Heart right ventricle (tissue), 16 donors: ENCODE data around the gene ZBED6. TPM values are rescaled to one million over a fixed set of nuclear protein-coding genes. Genes with fewer than 3 reads are reported as not detected.
"Not testable (repeated sequence)": the region's sequence is repeated elsewhere in the genome, so short reads cannot be mapped to it uniquely, and the experiment has no call there.

Experiments used
- ATAC-seq, 8 donors: fragments of 200-7000 bp; cut with Tn5 transposase; one replicate each; pipeline ENCODE4 v1.9.1; 2020; ENCODE audit warnings: mild to moderate bottlenecking in 8 of 8, moderate library complexity in 8 of 8, moderate number of reproducible peaks in 1 of 8
- DNase-seq, 2 donors: peaks; one replicate each; pipeline ENCODE4 v3.0.0-alpha.2; 2020
- H3K27ac ChIP-seq, 10 donors: fragments of 200-600 bp; sonication (generic) in 2 of 10; one replicate each; pipeline versions ENCODE4 v1.5.0 to v1.8.0; 2020 to 2022; ENCODE audit warnings: mild to moderate bottlenecking in 3 of 10
- H3K27me3 ChIP-seq, 7 donors: fragments of 200-600 bp; one replicate each; pipeline ENCODE4 v1.8.0; 2021 to 2022; ENCODE audit warnings: mild to moderate bottlenecking in 2 of 7
- H3K36me3 ChIP-seq, 9 donors: fragments of 200-600 bp; sonication (generic) in 1 of 9; one replicate each; pipeline versions ENCODE4 v1.5.0 to v1.8.0; 2020 to 2022; ENCODE audit warnings: mild to moderate bottlenecking in 2 of 9
- H3K4me1 ChIP-seq, 9 donors: fragments of 200-600 bp; sonication (generic) in 1 of 9; one replicate each; pipeline versions ENCODE4 v1.5.0 to v1.8.0; 2020 to 2022; ENCODE audit warnings: mild to moderate bottlenecking in 4 of 9
- H3K4me3 ChIP-seq, 10 donors: fragments of 200-600 bp; sonication (generic) in 2 of 10; one replicate each; pipeline versions ENCODE4 v1.5.0 to v1.8.0; 2020 to 2022; ENCODE audit warnings: mild to moderate bottlenecking in 7 of 10, moderate library complexity in 2 of 10
- H3K9me3 ChIP-seq, 11 donors: fragments of 200-600 bp in 10 of 11; sonication (generic) in 2 of 11; one replicate each; pipeline versions ENCODE4 v1.5.0 to v1.8.0; 2013 to 2022; ENCODE audit warnings: mild to moderate bottlenecking in 2 of 11, control low read depth in 1 of 11, moderate library complexity in 1 of 11
- CTCF ChIP-seq, 9 donors: fragments of 200-600 bp; sonication (generic) in 2 of 9; IDR thresholded peaks; one replicate each; pipeline versions ENCODE4 v1.5.0 to v1.8.0; 2021 to 2022; ENCODE audit warnings: antibody characterized with exemption in 9 of 9, mild to moderate bottlenecking in 5 of 9, moderate library complexity in 1 of 9
- WGBS, 2 donors: extraction: QIAGEN DNeasy Blood & Tissue Kit; methylation state at CpG; one replicate each; pipeline ENCODE4 v1.1.7; 2013; ENCODE audit warnings: inconsistent platforms in 1 of 2; 5-methylcytosine and 5-hydroxymethylcytosine counted together
- intact Hi-C, 10 donors: fragments of 100-400 bp; cut with DNase I; formaldehyde crosslinking; loops; one replicate each; pipeline versions ENCODE4 v1.11.1 to v1.14.2; 2022
- long read RNA-seq, 3 donors: library from polyadenylated mRNA; unstranded; transcript quantifications; one replicate each; pipeline ENCODE4 v2.0.0, GENCODE V29; 2020 to 2021
- polyA plus RNA-seq, 2 donors: library from polyadenylated mRNA; stranded (reverse); fragments of 200-250 nt; gene quantifications; one replicate each; pipeline ENCODE4 v1.2.3, GENCODE V29; 2013
- total RNA-seq, 10 donors: library from RNA; stranded (reverse); fragmentation: NEBNext Ultra II Directional in 3 of 10; extraction: Animal tissue kit (Norgen Biotek cat#: 25700) in 3 of 10; gene quantifications; one replicate each; pipeline versions ENCODE4 v1.2.1 to v1.2.4, GENCODE V29; 2021 to 2023
- donor health status: Arrhythmogenic right ventricular cardiomyopathy.
- donor health status: ischemic (EF 13 %, LVEDD 7.1; RV severe dilation, severe dysfunction).
- donor health status: healthy with polysubstance abuse.
- donor health status: DM: no; HTN: yes; CAD: no.
- donor health status: DM: no; HTN: no; CAD: no.
- donor health status: ischemic (EF 25% LVEDD 6.9; RV normal size, moderate dysfunction).
- donor health status: ischemic (EF 25% LVEDD 5.7; RV mildly dilated, moderate dysfunction).
- donor health status: healthy.
- donor health status: DM: yes; HTN: yes; CAD: no.
- donor health status: Ischemic cardiomyopathy.
- donor health status: ischemic (EF 35%, LVEDD 5.7; RV mildly dilated, moderate dysfunction).
- donor health status: nonischemic (EF 11% LVEDD 7.7; RV severe dilation, severe dysfunction).
- donor health status: DM: yes; HTN: yes; CAD: no.
- donor health status: PGD.
- donor health status: ischemic (EF 29% LVEDD 5.4; RV normal size, mild dysfunction).
- donor health status: nonischemic (EF 23%, LVEDD 6.1; RV moderate dilation, normal function).

Gene ZBED6, protein sequence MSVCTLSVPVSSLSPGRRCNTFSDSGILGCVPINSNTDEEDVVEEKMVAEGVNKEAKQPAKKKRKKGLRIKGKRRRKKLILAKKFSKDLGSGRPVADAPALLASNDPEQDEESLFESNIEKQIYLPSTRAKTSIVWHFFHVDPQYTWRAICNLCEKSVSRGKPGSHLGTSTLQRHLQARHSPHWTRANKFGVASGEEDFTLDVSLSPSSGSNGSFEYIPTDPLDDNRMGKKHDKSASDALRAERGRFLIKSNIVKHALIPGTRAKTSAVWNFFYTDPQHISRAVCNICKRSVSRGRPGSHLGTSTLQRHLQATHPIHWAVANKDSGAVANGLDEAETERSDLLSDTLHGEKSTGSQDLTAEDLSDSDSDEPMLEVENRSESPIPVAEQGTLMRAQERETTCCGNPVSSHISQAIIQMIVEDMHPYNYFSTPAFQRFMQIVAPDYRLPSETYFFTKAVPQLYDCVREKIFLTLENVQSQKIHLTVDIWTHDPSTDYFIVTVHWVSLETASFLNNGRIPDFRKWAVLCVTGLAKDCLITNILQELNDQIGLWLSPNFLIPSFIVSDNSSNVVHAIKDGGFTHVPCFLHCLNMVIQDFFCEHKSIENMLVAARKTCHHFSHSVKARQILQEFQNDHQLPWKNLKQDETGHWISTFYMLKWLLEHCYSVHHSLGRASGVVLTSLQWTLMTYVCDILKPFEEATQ (N-terminal part only)
- total RNA-seq, result 10 to 100 TPM; 11.2 to 19.4 (median 12.7) TPM
- 1 to 10 TPM in 1 of 2 donors, under 1 TPM in 1; 0.51 to 1.8 TPM for polyA plus RNA-seq
- long read RNA-seq, donor 1, result 0 reads
- long read RNA-seq, donor 2, partial matches to known transcripts, result 0 of 2 reads
- long read RNA-seq, donor 2, other reads (novel, unspliced or antisense), result 2 of 2 reads
- long read RNA-seq, donor 3, full-length matches to known transcripts, result 1 of 3 reads
- long read RNA-seq, donor 3, partial matches to known transcripts, result 0 of 3 reads
- long read RNA-seq, donor 3, other reads (novel, unspliced or antisense), result 2 of 3 reads

DNA sequence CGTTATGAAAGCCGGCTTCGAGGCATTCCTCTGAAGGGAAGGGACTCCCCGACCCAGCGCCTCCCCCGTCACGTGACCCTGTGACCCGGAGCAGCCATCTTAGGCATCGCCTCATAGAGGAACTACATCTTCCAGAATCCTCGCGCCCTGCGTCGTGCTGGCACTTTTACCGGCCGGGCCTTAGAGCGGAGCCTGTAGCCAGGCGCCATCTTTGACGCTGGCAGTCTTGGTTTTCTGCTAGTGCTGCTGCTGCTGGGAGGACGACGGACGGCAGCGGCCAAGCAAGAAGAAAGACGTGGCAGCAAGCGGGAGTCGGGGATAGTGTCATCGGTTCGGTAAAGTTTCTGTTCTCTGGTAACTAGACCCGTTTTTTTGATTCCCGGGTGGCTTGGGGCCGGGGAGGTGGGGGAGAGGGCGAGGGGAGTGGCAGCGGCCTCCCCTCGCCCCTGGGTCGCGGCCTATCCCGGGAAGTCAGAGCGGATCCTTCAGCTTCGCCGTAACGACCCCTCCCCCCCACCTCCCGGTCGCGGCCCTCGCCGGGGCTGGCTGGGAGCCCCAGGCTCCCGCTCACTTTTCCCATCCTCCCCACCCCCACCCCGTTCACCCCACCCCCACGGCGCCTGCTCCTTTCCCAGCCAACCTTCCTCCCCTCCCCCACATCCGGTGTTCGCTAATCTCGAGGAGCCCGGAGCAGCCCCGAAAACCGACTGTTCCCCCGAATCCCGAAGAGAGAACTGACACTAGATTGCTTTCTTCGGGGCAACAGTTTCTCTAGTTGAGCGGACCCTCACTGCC is at the start of gene ZBED6, which contains the start of gene ZC3H11A:
TSS of gene ZBED6 (plus strand) at position 183 of the 795 bp plus-strand sequence. CDS start 1,900 bp downstream, outside the sequence.
TSS of gene ZC3H11A (plus strand) at position 183 of the 795 bp plus-strand sequence. CDS start 21,448 bp downstream, outside the sequence.
- ATAC-seq (peak; percentile 97 to 99 (median 98)), DNase-seq (peak; percentile 98 to 99)
- no peak for TF ChIP-seq CTCF (IDR thresholded peaks at IDR 0.05)
- 0 to 1% methylated on average over 55 to 59 of the region's 59 CpGs for WGBS, 2 donors
- H3K9me3 ChIP-seq, result no peaks in the 10 kb centered on the region
- no peaks in the 10 kb centered on the region for H3K27me3 ChIP-seq
- peak within 1 kb of the TSS; percentile 85 to 99 (median 97) for H3K27ac ChIP-seq
- H3K4me1 ChIP-seq, result peaks cover 11 to 49% (median 44%) of the 10 kb centered on the region in 9 donors
- intact Hi-C loops, result loop anchor here in 3 of 10 donors (5.0 to 10.0 kb wide), 4 partner anchors 168 to 1829 kb away; partner anchors contain the start of gene ATP2B4 (in 2 of the 3)
- peak within 1 kb of the TSS; percentile 50 to 89 (median 74) for H3K4me3 ChIP-seq
- H3K36me3 ChIP-seq, result peaks cover 0 to 32% (median 0%) of the 10 kb centered on the region in 9 donors

GRCh38 chr1:203746281-203746680 is 49.1 kb upstream of the ZBED6 start:
- intact Hi-C loops, result no loop called here
- H3K9me3 ChIP-seq, result no peaks in the 10 kb centered on the region
- H3K27me3 ChIP-seq, result no peaks in the 10 kb centered on the region
- 92 to 96% methylated on average over 6 of the region's 6 CpGs for WGBS, 2 donors
- peaks cover 2 to 34% (median 22%) of the 10 kb centered on the region in 9 donors for H3K4me1 ChIP-seq
- H3K36me3 ChIP-seq, result peaks cover 0 to 18% (median 0%) of the 10 kb centered on the region in 9 donors
- no peak overlapping the region for H3K4me3 ChIP-seq
- no peak for TF ChIP-seq CTCF (IDR thresholded peaks at IDR 0.05)
- DNase-seq, result no peak
- H3K27ac ChIP-seq, result no peak overlapping the region
- ATAC-seq, result no peak

DNA sequence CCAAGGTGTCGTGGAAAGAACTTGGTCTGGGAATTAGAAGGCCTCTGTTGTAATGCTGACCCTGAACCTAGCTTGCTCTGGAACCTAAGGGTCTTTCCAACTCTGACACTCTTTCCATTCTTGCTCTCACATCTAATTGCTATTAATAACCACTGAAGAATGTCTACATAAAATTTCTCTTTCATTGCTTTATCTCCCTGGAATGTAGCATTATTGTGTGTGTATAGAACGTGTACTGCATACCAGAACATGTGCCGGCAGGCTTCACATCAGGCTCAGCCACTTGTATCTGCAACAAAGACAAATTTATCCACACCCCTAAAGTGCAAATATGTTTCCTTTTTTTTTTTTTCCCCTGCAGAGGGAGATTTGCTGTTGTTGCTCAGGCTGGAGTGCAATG is 44.4 kb upstream of the ZBED6 start:
- no peak for ATAC-seq
- no peak for TF ChIP-seq CTCF (IDR thresholded peaks at IDR 0.05)
- WGBS, 2 donors, result 46 to 52% methylated on average over 3 of the region's 3 CpGs
- intact Hi-C loops, result loop anchor here in 1 of 10 donors (5.0 kb wide), 1 partner anchor 36 kb away; no protein-coding TSS in a partner anchor
- H3K36me3 ChIP-seq, result no peaks in the 10 kb centered on the region
- no peaks in the 10 kb centered on the region for H3K27me3 ChIP-seq
- H3K9me3 ChIP-seq, result no peaks in the 10 kb centered on the region
- H3K4me3 ChIP-seq, result no peak overlapping the region
- peaks cover 0 to 6% (median 0%) of the 10 kb centered on the region in 9 donors for H3K4me1 ChIP-seq
- DNase-seq, result no peak
- no peak overlapping the region for H3K27ac ChIP-seq

DNA sequence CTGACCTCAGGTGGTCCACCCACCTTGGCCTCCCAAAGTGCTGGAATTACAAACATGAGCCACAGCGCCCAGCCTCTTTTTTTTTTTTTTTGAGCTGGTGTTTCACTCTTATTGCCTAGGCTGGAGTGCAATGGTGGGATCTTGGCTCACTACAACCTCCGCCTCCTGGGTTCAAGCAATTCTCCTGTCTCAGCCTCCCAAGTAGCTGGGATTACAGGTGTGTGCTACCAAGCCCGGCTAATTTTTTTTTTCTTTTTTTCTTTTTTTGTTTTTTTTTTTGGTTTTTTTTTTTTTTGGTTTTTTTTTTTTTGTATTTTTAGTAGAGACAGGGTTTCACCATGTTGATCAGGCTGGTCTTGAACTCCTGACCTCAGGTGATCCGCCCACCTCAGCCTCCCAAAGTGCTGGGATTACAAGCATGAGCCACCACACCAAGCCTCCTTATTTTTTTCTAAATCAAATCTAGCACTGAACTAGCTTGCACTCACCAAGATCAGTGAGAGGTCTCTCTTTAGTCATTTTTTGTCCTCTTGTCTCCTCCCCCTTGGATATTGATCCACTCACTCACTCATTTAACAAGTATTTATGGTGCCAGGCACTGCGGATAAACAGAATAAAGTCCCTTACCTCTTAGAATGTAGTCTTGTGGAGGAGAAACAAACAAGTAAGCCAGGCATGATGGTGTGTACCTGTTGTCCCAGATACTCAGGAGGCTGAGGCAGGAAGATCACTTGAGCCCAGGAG is 43.6 kb upstream of the ZBED6 start:
- H3K4me1 ChIP-seq, H3K4me3 ChIP-seq, H3K36me3 ChIP-seq, H3K27ac ChIP-seq, DNase-seq, H3K27me3 ChIP-seq, ATAC-seq, H3K9me3 ChIP-seq: not testable (repeated sequence)
- 90 to 99% methylated on average over 5 of the region's 5 CpGs for WGBS, 2 donors
- intact Hi-C loops, result loop anchor here in 1 of 10 donors (5.0 kb wide), 1 partner anchor 36 kb away; no protein-coding TSS in a partner anchor
